ENCODE measurements around the gene AFG1L.

DNA sequence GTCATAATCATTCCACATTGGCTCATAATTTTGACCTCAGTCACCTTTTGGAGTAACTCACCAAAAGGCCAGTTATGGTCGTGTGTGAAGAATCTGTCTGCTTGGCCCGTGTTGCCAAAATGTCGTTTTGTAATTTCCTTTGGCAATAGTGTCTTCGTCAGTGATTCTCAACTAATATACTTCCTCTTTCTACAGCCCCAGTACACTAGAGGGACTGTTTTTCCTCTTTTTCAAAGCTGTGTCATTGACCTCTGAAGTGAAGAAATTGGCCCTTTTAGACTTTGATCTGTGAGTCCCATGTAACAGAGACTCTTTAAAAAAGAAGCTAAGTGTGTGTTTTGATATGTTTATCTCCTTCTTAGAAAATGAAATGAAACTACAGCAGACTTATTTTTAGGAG, 271.0 kb downstream of the AFG1L start:
- peak; percentile 11 for TF ChIP-seq CTCF (IDR thresholded peaks at IDR 0.05; ENCODE audit: poor library complexity)
- TF ChIP-seq EZH2phosphoT487 (IDR thresholded peaks at IDR 0.05; ENCODE audit: low read depth, severe bottlenecking, unreplicated experiment) = no peak
- no peak for TF ChIP-seq EZH2 (IDR thresholded peaks at IDR 0.05; ENCODE audit: borderline replicate concordance)
